Ovary (tissue), 9 donors: Measurements from ENCODE around the gene KCNMA1. TPM values are rescaled to one million over a fixed set of nuclear protein-coding genes. Genes with fewer than 3 reads are reported as not detected.

Experiments used
- DNase-seq, 5 donors: peaks; one replicate each; pipeline ENCODE4 v3.0.0-alpha.2; 2019 to 2020
- H3K27ac ChIP-seq, 2 donors: fragments of 200-600 bp; one replicate each; pipeline versions ENCODE4 v1.5.1 to v1.8.0; 2019 to 2022
- H3K27me3 ChIP-seq: fragments of 200-600 bp; one replicate; pipeline ENCODE4 v1.8.0; 2022
- H3K36me3 ChIP-seq: fragments of 200-600 bp; sonication (generic); one replicate; pipeline ENCODE4 v1.5.1; 2019
- H3K4me1 ChIP-seq: one replicate; pipeline ENCODE4 v1.8.1; 2013; ENCODE audit warnings: mild to moderate bottlenecking, moderate library complexity; ENCODE audit not compliant: insufficient read depth
- H3K4me3 ChIP-seq: fragments of 200-600 bp; sonication (generic); one replicate; pipeline ENCODE4 v1.5.1; 2017
- H3K9me3 ChIP-seq, 2 donors: fragments of 200-600 bp in 1 of 2; sonication (generic) in 1 of 2; one replicate each; pipeline versions ENCODE4 v1.5.1 to v1.8.1; 2013 to 2019; ENCODE audit warnings: mild to moderate bottlenecking in 1 of 2, moderate library complexity in 1 of 2
- CTCF ChIP-seq, 3 donors: fragments of 450-650 bp in 2 of 3; fragments of 200-600 bp in 1 of 3; IDR thresholded peaks; one replicate each; pipeline versions ENCODE4 v1.5.1 to v1.8.0; 2016 to 2022; ENCODE audit warnings: antibody characterized with exemption in 3 of 3, mild to moderate bottlenecking in 1 of 3
- EP300 ChIP-seq: sonication (generic); formaldehyde crosslinking; IDR thresholded peaks from one replicate; pipeline ENCODE4 v1.6.1; 2017; ENCODE audit warnings: antibody characterized with exemption
- POLR2A ChIP-seq: fragments of 450-650 bp; IDR thresholded peaks from one replicate; pipeline ENCODE4 v1.6.1; 2017; ENCODE audit warnings: antibody characterized with exemption, mild to moderate bottlenecking, moderate library complexity
- WGBS, 3 donors: extraction: QIAGEN DNeasy Blood & Tissue Kit in 1 of 3; methylation state at CpG; one replicate each; pipeline versions ENCODE4 v1.1.5 to v1.1.7; 2013 to 2017; 5-methylcytosine and 5-hydroxymethylcytosine counted together
- intact Hi-C, 4 donors: fragments of 100-400 bp; cut with DNase I; formaldehyde crosslinking; loops; one replicate each; pipeline versions ENCODE4 v1.11.0 to v1.15.1; 2022 to 2023
- polyA plus RNA-seq, 2 donors: library from polyadenylated mRNA; stranded (reverse); fragments of 200-250 nt in 1 of 2; fragments of 350-450 nt in 1 of 2; fragmentation: Illumina TruSeq in 1 of 2; extraction: RNeasy Lipid Tissue Mini Kit (QIAGEN cat#74804) in 1 of 2; gene quantifications; one replicate each; pipeline ENCODE4 v1.2.3, GENCODE V29; 2013 to 2014
- total RNA-seq, 7 donors: library from RNA; depleted of rRNA in 2 of 7; stranded (reverse); fragments of >200 nt in 2 of 7; fragmentation: NEBNext Ultra II Directional in 3 of 7; extraction: Animal tissue kit (Norgen Biotek cat#: 25700) in 3 of 7; gene quantifications; one replicate each; pipeline versions ENCODE4 v1.1.0 to v1.2.4, GENCODE V29; 2016 to 2023
- donor health status: DM: no; HTN: no; CAD: no; lungs with moderate emphysema.
- donor health status: DM: no; HTN: no; CAD: no.
- donor health status: Bipolar disorder and iron deficiency.
- donor health status: DM: yes; HTN: yes; CAD: no.
- donor health status: DM: no; HTN: no; CAD: no.
- donor health status: DM: yes; HTN: yes; CAD: no.

KCNMA1 gene
- total and polyA plus RNA-seq, 9 donors, result 7.0 to 83.8 (median 25.1) TPM

GRCh38 chr10:77622889-77623291, 14.7 kb downstream of the KCNMA1 start:
- no peaks in the 10 kb centered on the region for H3K4me1 ChIP-seq
- WGBS, 3 donors, result 14 to 23% (median 19%) methylated on average over 4 of the region's 4 CpGs
- H3K4me3 ChIP-seq, result no peak overlapping the region
- no peaks in the 10 kb centered on the region for H3K9me3 ChIP-seq
- intact Hi-C loops, result no loop called here
- no peaks in the 10 kb centered on the region for H3K36me3 ChIP-seq
- TF ChIP-seq POLR2A, result no peak
- no peak for TF ChIP-seq EP300
- no peak for TF ChIP-seq CTCF (IDR thresholded peaks at IDR 0.05)
- H3K27ac ChIP-seq, result no peak overlapping the region
- no peak for DNase-seq
- H3K27me3 ChIP-seq, result no peaks in the 10 kb centered on the region

GRCh38 chr10:77620731-77621130, 16.9 kb downstream of the KCNMA1 start:
- WGBS, 3 donors, result 91 to 94% (median 92%) methylated on average over 6 of the region's 6 CpGs
- no peak for DNase-seq
- Histone ChIP-seq H3K36me3 (no peaks in the 10 kb centered on the region), H3K9me3 (no peaks in the 10 kb centered on the region), H3K27me3 (no peaks in the 10 kb centered on the region), H3K27ac (no peak overlapping the region), H3K4me3 (no peak overlapping the region), H3K4me1 (no peaks in the 10 kb centered on the region)
- TF ChIP-seq POLR2A (no peak), EP300 (no peak)
- intact Hi-C loops, result no loop called here

GRCh38 chr10:77619964-77620703, 17.5 kb downstream of the KCNMA1 start:
- intact Hi-C loops, result no loop called here

GRCh38 chr10:77618117-77618516, 19.5 kb downstream of the KCNMA1 start:
- intact Hi-C loops, result no loop called here
- Histone ChIP-seq H3K4me3 (no peak overlapping the region), H3K27ac (no peak overlapping the region), H3K4me1 (no peaks in the 10 kb centered on the region), H3K9me3 (no peaks in the 10 kb centered on the region), H3K36me3 (no peaks in the 10 kb centered on the region), H3K27me3 (no peaks in the 10 kb centered on the region)
- DNase-seq, result no peak
- TF ChIP-seq EP300 (no peak), POLR2A (no peak), CTCF (IDR thresholded peaks at IDR 0.05) (no peak)
- WGBS, 3 donors, result 80 to 95% (median 95%) methylated on average over 4 of the region's 4 CpGs

More at GRCh38 chr10:77619964-77620703, 17.5 kb downstream of the KCNMA1 start:
- Histone ChIP-seq H3K36me3 (no peaks in the 10 kb centered on the region), H3K27ac (no peak overlapping the region), H3K4me1 (no peaks in the 10 kb centered on the region), H3K9me3 (no peaks in the 10 kb centered on the region), H3K27me3 (no peaks in the 10 kb centered on the region), H3K4me3 (no peak overlapping the region)
- TF ChIP-seq EP300 (no peak), CTCF (IDR thresholded peaks at IDR 0.05) (no peak), POLR2A (no peak)
- DNase-seq, result no peak
- WGBS, 3 donors, result 90 to 95% (median 93%) methylated on average over 13 of the region's 13 CpGs

- Histone ChIP-seq H3K4me3 (no peak overlapping the region), H3K9me3 (no peaks in the 10 kb centered on the region), H3K27me3 (no peaks in the 10 kb centered on the region), H3K27ac (no peak overlapping the region), H3K36me3 (no peaks in the 10 kb centered on the region), H3K4me1 (no peaks in the 10 kb centered on the region)
- 84 to 90% (median 88%) methylated on average over 5 of the region's 5 CpGs for WGBS, 3 donors
- no peak for TF ChIP-seq POLR2A
- no peak for TF ChIP-seq EP300
- TF ChIP-seq CTCF (IDR thresholded peaks at IDR 0.05), result no peak
- intact Hi-C loops, result no loop called here
- DNase-seq, result no peak
Measured at GRCh38 chr10:77616766-77617165, 20.8 kb downstream of the KCNMA1 start.
